DOHH2 (cell line): ENCODE results near the gene RHD.

Source experiments
- CTCF ChIP-seq: fragments of 200-600 bp; sonication (generic); IDR thresholded peaks from one replicate; pipeline ENCODE4 v1.5.1; 2014; ENCODE audit warnings: antibody characterized with exemption, mild to moderate bottlenecking, low read depth, low read length; ENCODE audit not compliant: poor library complexity, severe bottlenecking
- EZH2phosphoT487 ChIP-seq: fragments of 200-600 bp; sonication (generic); IDR thresholded peaks from 2 replicates; pipeline ENCODE4 v1.6.1; 2017; ENCODE audit warnings: borderline replicate concordance, mild to moderate bottlenecking, antibody characterized with exemption, low read length, moderate library complexity, mixed read lengths

- TF ChIP-seq CTCF = peak; percentile 16
- no peak for TF ChIP-seq EZH2phosphoT487
Observed at GRCh38 chr1:25246600-25247023, 25.7 kb upstream of the RHD start.
